NCI-H1048 (cell line): ENCODE data around the gene IMMP2L.

ENCODE experiments used
- DNase-seq: peaks from one replicate; lab custom pipeline; 2025; lab: John Stamatoyannopoulos, UW

IMMP2L gene

GRCh38 chr7:111101856-111102646, 460.2 kb downstream of the IMMP2L start:
- DNase-seq, result no peak

GRCh38 chr7:111098926-111099250, 463.4 kb downstream of the IMMP2L start:
- no peak for DNase-seq

GRCh38 chr7:111098011-111098925, 464.0 kb downstream of the IMMP2L start:
- DNase-seq, result no peak

- DNase-seq, result no peak
These were observed 465.3 kb downstream of the IMMP2L start for GRCh38 chr7:111096997-111097396.

- DNase-seq, result no peak
These were observed 467.9 kb downstream of the IMMP2L start for GRCh38 chr7:111094419-111094818.

GRCh38 chr7:111093496-111093895, 468.8 kb downstream of the IMMP2L start:
- no peak for DNase-seq

GRCh38 chr7:111092406-111093236, 469.7 kb downstream of the IMMP2L start:
- DNase-seq, result no peak

GRCh38 chr7:111091593-111092358, 470.5 kb downstream of the IMMP2L start:
- DNase-seq, result peak; percentile 27

GRCh38 chr7:111090846-111091245, 471.4 kb downstream of the IMMP2L start, which contains the start of gene LRRN3:
Gene LRRN3, plus strand, starts transcription at chr7:111091127. Its CDS starts 31,646 bp downstream, at chr7:111122773.
- DNase-seq, result no peak

GRCh38 chr7:111089822-111090426, 472.4 kb downstream of the IMMP2L start:
- DNase-seq, result peak; percentile 20

GRCh38 chr7:111088328-111088727, 474.0 kb downstream of the IMMP2L start:
- no peak for DNase-seq

GRCh38 chr7:111086532-111086931, 475.8 kb downstream of the IMMP2L start:
- DNase-seq, result no peak

GRCh38 chr7:111085356-111085755, 476.9 kb downstream of the IMMP2L start:
- DNase-seq, result no peak

- no peak for DNase-seq
These were observed 478.9 kb downstream of the IMMP2L start for GRCh38 chr7:111083413-111083812.

GRCh38 chr7:111082351-111082750, 479.9 kb downstream of the IMMP2L start:
- no peak for DNase-seq

GRCh38 chr7:111081546-111082267, 480.6 kb downstream of the IMMP2L start:
- DNase-seq, result no peak

GRCh38 chr7:111080495-111081105, 481.7 kb downstream of the IMMP2L start:
- DNase-seq, result no peak

GRCh38 chr7:111077001-111077400, 485.3 kb downstream of the IMMP2L start:
- DNase-seq, result no peak

- DNase-seq, result no peak
These were observed 486.1 kb downstream of the IMMP2L start for GRCh38 chr7:111076205-111076604.

GRCh38 chr7:111075498-111075897, 486.8 kb downstream of the IMMP2L start:
- DNase-seq, result no peak
